Medulla oblongata (tissue), 1 donor: ENCODE measurements around the gene BID.
A peak's percentile ranks its signal among the peaks of the same experiment; 100 is the strongest.

Experiments used
- DNase-seq: peaks from one replicate; pipeline ENCODE4 v3.0.0-alpha.2; 2015; ENCODE audit errors: extremely low spot score

The BID gene

DNA sequence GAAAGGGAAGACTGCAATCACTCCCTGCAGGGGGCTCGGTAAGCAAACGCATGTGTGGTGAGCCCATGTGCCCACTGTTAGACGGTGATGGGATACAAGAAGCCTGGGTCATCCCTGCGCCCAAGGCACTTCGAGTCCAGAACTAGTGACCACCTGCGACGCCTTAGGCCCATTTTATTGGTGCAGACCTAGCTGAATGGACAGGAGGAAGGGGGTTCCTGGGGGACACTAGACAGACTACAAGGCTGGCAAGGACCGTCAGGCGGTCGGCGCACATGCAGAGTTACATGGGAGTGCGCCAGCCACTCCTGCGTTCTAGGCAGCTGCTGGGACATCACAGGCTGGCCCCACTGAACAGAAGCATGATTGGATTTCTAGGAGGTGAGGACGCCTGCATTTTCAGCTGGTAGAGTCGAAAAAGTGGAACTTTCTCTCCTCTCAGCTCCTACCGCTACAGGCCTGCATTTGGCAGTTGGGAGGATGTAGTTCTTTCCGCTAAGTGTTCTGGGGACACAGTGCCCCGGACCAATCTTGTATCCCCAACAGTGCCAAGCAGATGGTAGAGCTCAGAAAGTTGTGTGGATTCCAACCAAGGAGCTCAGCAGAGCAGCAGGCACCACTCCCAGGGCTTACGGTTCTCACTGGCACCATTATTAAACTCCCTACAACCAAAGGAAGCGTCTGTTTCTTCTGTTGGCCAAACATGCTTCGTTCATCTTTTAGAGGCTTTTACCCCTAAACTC lies 35.7 kb downstream of the BID start:
- no peak for DNase-seq

DNA sequence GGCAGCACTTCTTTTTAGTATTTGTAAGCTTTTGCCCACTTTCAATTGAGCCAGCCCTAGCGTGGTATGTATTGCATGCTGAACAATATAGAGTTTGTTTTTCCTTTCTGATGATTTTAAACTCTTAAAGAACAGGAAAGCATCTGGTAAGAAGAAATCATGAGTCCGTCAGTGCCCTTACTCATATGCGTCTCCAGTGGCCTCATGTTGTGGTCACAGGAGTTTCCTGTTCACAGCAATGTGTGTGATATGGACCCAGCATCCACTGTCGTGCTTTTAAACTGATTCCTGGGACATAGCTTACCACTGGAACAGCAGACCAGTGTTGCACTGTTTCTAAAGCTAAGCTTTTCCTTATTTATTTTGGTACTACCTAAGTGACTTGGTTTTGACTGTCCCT lies 40.1 kb downstream of the BID start:
- no peak for DNase-seq

DNA sequence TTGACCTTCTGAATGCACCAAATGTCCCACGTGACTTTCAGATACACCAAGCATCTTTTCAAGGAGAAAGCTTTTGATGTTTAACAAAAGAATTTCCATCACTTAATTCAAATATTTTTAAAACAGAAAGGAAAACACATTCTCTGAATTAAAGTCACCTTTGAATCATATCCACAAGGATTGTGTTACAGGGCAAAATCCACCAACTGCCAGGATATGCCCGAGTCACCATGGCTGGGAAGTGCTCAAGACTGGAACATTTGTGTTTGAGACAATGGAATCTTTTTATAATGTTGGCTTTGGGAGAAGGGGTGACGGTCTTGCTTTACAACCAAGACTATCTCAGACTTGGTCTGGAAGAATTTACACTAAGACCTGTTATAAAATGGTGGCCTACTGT lies 40.8 kb downstream of the BID start:
- DNase-seq, result no peak

DNA sequence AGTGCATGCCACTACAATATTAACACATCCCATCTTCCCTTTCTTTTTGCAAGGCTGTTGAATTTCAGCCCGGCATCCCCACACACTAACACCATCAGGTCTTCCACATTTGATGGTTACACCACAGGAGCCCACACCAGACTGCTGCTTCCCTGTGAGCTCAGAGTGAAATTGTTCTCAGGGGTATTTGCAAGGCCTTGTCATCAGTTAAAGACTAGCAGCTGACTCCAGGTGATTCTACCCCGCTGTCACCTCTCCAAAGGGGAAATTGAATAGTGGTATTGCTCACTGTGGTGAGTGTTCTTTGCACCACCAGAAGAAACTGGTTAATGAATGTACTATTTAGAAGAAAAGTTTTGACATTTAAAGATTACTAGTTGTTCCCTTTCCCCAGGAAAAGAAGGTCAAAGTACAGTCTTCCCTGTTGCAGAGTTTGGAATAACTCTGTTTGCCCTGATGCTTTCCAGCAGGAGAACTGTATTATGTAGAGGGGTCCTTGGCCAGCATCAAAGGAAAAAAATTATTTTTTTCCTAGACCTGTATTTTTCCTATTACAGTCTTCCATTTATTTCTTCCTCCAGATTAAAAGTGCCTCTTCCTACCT lies 41.9 kb downstream of the BID start:
- no peak for DNase-seq

DNA sequence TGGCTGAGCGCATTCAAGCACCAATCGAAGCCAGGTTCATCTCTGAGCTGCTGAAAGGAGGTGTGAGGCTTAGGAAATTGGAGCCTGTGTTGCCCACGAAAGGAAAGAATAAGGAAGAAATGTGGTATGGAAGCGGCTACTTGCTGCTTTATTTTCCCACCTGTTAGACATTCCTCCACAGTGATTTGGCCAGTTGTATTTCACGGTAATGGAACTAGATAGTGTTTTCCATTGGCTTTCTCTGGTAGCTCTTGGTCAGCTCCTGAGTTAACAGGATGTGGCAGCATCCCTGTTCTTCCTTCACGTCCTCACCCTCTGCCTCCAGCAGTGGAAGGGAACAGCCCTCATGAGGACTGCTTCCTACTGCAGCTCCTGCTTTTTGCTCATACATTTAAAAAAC lies 44.7 kb downstream of the BID start:
- DNase-seq, result no peak

DNA sequence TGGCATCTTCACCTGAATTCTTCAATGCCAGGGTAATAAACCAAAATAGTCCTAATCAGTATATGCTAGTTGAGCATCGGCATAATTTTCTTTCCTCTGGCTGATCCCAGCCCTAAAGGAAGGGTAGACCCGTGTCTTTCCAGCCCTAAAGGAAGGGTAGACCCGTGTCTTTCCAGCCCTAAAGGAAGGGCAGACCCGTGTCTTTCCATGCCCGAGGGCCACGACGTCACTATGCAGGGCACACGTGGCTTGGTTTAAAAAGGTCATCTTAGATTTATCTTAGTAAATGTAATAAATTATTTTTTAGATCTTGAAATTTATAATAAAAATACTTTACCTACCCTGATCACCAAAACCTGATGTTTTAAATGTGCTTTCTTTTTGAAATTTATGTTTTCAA lies 45.5 kb downstream of the BID start:
- DNase-seq, result no peak

DNA sequence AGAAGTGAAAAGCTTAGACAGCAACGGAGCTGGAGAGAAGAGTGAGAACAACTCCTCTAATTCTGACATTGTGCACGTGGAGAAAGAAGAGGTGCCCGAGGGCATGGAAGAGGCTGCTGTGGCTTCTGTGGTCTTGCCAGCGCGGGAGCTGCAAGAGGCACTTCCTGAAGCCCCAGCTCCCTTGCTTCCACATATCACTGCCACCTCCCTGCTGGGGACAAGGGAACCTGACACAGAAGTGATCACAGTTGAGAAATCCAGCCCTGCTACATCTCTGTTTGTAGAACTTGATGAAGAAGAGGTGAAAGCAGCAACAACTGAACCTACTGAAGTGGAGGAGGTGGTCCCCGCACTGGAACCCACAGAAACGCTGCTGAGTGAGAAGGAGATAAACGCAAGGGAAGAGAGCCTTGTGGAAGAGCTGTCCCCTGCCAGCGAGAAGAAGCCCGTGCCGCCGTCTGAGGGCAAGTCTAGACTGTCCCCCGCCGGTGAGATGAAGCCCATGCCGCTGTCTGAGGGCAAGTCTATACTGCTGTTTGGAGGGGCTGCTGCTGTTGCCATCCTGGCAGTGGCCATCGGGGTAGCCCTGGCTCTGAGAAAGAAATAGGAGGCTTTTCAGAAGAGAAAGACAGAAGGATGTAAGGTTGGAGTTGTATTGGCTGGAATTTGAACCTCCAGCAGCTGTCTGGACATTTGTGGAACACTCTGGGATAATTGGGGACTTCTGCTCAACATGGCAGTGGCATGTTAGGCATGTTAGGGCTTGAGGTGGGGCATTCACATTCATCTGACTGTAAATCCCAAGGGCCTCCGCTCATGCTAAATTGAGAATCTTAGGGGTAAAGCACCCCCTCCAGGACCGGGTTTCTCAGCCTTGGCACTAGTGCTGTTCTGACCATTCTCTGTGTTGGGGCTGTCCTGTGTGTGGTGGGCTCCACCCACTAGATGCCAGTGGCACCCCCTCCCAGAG lies 47.1 kb downstream of the BID start:
- DNase-seq, result no peak

DNA sequence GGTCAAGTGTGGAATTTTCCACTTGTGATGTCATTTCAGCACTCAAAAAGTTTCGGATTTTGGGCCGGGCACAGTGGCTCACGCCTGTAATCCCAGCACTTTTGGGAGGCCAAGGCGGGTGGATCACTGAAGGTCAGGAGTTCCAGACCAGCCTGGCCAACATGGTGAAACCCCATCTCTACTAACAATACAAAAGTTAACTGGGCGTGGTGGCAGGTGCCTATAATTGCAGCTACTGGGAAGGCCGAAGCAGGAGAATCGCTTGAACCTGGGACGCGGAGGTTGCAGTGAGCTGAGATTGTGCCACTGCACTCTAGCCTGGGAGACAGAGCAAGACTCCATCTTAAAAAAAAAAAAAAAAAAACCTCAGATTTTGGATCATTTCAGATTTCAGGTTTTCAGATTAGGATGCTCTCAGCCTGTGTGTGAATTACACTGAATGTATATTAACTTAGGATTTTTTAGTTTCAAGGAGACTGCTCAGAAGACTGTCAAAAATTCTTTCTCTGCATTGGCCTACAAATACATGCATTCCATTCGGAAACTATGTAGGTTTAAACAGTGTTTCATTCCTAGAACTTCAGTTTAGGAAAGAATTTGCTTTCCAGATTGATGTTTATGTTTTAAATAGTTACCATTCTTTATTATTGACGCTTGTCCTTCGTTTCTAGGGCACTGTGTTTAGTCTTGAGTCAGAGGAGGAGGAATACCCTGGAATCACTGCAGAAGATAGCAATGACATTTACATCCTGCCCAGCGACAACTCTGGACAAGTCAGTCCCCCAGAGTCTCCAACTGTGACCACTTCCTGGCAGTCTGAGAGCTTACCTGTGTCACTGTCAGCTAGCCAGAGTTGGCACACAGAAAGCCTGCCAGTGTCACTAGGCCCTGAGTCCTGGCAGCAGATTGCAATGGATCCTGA lies 48.0 kb downstream of the BID start:
- no peak for DNase-seq

DNA sequence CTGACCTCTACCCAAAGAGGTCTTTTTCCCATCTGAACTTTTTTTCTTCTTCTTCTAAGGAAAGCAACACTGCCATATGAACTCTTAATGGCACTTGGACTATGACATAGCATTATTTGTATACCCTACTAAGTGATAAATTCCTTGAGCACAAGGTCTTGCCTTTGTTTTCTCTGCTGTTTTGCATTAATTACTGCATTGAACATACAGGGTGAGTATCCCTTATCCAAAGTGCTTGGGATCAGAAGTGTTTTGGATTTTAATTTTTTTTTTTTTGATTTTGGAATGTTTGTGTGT lies 48.8 kb downstream of the BID start:
- no peak for DNase-seq

DNA sequence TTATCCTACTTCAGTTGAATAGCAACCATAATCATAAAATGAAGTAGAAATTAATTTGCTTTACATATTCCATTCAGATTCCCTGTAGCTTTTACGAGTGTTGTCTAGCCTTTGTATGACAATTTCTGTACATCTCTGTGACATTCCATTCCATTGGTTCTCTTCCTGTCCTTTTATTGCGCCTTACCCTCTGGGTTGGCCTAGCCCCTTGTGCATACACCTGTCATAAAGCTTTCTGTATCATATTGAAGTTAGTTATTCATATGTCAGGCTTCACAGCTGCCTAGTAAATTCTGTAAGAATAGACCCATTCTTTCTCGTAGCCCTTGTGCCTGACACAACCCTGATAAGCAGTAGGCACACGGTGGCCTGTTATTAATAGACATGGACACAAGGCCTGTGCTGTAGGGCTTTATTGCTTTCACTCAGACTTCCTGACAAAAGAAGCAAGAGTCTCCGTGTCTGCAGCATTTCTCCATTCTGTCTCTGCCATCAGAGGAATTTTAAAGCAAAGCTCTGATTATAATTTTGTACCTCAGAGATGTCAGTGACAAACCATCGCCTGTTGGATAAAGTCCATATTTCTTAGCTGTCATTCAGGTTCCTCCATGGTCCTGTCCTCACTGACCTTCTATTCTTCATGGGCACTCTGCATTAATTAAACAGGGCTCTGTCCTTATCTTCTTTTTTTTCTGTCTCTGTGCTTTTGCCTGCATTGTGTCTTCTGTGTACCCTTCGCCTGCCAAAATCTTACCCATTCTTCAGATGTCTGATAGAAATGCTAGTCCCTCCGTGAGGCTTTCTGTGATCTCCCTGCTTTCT lies 49.4 kb downstream of the BID start:
- DNase-seq, result peak; percentile 39

DNA sequence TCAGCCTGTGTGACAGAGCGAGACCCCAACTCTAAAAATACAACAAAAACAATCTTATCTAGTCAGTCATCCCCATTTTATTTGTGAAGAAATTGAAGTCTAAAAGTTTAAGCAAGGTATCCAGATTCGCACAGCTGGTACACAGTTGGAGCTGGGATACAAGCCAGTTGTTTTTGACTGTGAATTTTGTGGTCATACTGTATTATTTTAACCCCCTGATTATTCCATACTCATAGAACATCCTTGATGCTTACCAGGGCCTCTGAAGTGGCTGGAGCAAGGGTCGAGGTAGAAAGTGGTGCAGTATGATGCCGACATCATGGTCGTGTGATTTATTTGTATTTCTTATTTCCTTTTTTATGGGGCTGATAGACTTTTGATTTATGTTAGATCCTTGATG lies 50.0 kb downstream of the BID start:
- no peak for DNase-seq

DNA sequence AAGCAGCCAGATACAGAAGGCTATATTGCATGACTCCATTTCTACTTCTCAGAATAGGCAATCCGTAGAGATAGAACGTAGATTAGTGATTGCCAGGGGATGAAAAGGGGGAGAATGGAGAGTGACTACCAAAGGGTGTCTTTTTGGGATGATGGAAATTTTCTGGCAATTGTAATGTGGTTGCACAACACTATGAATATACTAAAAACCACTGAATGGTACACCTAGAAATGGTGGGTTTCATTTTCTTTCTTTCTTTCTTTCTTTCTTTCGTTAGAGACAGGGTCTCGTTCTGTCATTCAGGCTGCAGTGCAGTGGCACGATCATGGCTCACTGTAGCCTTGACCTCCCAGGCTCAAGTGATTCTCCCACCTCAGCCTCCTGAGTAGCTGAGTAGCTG lies 54.4 kb downstream of the BID start:
- DNase-seq, result no peak

DNA sequence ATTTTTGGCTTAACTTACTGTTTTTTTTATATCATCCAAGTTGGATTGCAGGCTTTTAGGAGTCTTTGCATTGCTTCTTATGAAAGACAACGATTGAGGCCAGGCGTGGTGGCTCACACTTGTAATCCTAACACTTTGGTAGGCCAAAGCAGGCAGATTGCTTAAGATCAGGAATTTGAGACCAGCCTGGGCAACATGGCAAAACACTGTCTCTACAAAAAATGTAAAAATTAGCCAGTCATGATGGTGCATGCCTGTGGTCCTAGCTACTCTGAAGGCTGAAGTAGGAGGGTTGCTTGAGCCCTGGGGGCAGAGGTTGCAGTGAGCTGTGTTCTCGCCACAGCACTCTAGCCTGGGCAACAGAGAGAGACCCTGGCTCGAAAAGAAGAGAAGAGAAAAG lies 56.6 kb downstream of the BID start:
- no peak for DNase-seq

DNA sequence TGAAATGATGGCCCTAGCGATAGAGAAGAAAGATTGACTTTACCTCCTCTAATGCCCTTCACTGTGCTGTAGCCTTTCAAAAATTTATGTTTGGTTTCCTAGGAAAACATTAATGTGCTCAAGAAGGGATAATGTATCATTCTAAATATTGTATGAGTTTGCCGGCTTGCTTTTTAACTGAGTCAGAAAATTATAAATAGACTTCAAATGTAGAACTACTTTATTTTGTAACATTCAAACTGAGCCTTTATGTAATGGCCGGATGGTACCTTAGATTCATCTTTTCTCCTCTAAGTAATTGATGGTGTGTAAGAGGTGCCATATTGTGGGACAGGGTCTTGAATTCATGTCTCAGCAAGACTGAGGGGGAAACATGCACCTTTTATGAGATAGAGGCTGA lies 57.7 kb downstream of the BID start:
- DNase-seq, result no peak

DNA sequence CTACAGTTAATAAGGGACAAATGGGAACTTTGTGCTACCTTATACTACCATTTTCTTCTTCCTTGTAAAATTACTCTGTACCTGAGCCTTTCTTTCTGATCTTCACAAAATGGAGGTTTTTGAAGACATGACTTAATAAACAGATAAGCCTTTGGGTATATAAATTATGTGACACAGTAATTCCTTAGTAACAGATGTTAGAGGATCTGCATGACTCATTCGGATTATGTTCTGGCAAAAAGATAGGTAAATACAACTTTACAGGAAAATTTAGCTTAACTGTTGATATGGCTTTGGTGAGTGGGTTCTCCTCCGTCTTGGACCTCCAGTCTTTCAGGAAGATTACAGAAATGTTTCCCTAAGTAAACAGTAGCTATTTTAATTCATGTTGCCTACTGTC lies 61.8 kb downstream of the BID start:
- DNase-seq, result no peak

DNA sequence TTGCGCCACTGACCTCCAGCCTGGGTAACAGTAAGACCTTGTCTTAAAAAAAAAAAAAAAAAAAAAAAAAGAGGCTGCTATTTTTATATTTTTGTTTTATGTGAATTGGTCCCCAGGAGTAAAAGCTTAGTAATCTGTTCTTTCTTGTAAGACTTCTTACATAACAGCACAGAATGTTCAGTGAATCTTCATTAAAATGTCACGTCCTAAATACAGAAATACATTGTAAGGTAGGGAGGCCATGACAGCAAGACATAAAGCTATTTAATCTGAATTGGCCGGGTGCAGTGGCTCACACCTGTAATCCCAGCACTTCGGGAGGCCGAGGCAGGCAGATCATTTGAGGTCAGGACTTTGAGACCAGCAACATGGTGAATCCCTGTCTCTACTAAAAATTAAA lies 64.2 kb downstream of the BID start:
- no peak for DNase-seq

DNA sequence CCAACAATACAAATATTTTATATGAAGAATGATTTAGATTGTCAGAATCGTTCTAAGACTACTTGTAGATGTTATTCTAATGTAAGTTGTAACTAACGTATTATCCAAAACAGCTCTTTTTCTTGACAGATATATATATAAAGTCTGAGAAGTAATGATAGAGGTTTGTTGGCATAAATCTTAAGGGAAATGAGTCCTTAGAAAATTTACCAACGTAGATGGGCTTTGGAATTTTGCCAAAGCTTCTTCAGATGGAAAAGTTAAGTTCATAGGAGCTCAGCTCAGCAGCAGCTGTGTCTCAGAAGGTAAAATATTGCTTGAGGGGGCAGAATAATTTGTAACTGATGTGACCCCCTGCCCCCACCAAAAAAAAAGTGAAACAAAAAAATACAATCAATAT lies 66.7 kb downstream of the BID start:
- DNase-seq, result peak; percentile 39

DNA sequence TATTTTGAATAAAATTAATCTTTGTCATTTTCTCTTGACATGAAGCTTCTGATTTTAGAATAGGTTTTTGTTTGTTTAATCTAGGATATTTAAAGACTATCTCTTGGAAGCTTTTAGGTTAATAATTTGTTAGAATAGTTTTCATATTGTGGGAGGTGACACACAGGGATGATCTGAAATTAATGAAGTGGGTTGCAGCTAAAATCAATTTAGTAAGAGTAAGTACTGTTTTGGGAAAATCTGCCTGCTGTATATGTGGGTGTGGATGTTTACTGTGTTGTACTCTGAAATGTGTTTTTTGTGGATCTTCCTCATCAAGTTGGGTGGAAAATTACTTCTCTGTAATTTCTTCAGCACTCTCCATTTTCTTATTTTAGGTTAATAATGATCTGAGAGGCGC lies 67.3 kb downstream of the BID start:
- no peak for DNase-seq

DNA sequence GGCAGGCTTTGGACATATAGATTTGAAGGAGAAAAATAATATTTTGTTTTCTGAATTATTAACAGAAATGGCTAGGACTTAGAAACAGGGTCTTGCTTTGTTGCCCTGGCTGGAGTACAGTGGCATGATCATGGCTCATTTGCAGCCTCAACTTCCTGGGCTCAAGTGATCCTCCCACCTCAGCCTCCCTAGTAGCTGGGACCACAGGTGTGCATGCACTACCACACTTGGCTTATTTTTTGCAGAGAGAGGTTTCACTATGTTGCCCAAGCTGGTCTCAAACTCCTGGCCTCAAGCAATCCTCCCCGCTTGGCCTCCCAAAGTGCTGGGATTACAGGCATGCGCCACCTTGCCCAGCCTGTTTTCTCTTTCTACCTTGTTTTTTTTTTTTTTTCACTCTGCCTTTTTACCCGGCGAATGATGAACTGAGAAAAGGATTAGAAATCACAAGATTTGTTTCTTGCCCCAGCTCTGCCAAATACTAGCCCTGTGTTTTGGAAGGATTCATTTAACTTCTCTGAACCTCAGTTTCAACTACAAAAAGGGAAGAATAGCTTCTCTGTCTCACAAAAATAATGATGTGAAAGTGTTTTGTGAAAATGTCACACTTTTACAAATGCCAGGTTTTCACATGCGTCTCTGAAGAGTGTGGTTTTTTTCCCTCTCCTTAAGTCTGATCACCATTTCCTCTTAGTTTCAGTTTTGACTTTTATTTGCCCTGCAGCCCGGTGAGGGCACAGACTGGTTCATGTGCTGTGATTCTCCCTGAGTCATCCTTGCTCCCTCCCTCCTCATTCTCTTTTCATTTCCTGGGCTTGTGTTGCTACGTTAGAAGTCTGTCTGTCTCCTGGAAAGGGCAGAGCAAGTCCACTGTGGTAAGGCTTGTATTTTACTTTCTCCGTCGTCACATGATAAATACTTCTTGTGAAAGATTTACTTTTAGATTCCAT lies 68.0 kb downstream of the BID start:
- DNase-seq, result peak; percentile 93

DNA sequence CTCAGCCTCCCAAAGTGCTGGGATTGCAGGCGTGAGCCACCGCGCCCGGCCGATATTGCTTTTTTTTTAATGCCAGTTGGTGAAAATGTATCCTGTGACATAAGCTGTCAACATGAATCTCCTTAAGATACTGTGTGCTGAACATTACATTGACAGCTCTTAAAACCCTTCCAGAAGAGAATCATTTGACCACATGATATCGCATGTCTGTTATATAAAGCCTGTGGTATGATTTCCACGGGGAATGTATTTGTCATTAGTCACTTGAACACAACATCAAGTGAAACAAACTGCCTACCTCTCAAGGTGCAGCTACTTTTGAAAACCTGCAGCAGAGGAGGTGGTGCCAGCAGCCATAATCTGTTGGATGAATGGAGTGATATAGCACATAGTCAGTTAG lies 68.7 kb downstream of the BID start:
- DNase-seq, result no peak
